ENCODE data around the gene TLR4. TPM values are rescaled to one million over a fixed set of nuclear protein-coding genes. Genes with fewer than 3 reads are reported as not detected.
A peak's percentile ranks its signal among the peaks of the same experiment; 100 is the strongest.

Gene TLR4
- total RNA-seq, 1 donor from 2014 or later, result 14.2 TPM

DNA sequence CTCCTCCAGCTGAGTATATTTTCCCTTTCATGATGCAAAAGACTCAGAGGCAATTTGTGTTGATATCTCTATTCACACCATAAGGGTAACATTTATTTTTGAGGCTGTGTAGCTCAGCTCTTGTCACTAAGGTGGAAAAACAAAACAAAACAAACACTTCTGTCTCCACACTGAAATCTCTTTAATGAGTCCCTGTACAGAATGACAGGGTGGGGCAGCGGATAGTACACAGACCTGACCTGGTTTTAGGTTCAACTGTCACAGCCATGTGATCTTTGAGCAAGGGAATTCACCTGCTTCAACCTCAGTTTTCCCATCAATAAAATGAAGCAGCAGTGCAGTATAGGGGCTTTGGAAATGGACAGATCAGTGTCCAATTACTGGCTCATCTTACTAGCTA lies 29.3 kb downstream of the TLR4 start:
- H3K4me3 ChIP-seq, result no peak overlapping the region
- DNase-seq, result no peak
- H3K27ac ChIP-seq (replicated peaks), result peak overlapping the region; percentile 43
- H3K36me3 ChIP-seq, result no peaks in the 10 kb centered on the region
- H3K27me3 ChIP-seq (ENCODE audit: low read depth), result no peaks in the 10 kb centered on the region
- TF ChIP-seq, protein P1, sequence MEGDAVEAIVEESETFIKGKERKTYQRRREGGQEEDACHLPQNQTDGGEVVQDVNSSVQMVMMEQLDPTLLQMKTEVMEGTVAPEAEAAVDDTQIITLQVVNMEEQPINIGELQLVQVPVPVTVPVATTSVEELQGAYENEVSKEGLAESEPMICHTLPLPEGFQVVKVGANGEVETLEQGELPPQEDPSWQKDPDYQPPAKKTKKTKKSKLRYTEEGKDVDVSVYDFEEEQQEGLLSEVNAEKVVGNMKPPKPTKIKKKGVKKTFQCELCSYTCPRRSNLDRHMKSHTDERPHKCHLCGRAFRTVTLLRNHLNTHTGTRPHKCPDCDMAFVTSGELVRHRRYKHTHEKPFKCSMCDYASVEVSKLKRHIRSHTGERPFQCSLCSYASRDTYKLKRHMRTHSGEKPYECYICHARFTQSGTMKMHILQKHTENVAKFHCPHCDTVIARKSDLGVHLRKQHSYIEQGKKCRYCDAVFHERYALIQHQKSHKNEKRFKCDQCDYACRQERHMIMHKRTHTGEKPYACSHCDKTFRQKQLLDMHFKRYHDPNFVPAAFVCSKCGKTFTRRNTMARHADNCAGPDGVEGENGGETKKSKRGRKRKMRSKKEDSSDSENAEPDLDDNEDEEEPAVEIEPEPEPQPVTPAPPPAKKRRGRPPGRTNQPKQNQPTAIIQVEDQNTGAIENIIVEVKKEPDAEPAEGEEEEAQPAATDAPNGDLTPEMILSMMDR (IDR thresholded peaks at IDR 0.05; ENCODE audit: borderline replicate concordance), result no peak
- intact Hi-C loops (cut with micrococcal nuclease), result no loop called here
- no peaks in the 10 kb centered on the region for H3K9me3 ChIP-seq (replicated peaks)
- peaks cover 27% of the 10 kb centered on the region for H3K4me1 ChIP-seq

DNA sequence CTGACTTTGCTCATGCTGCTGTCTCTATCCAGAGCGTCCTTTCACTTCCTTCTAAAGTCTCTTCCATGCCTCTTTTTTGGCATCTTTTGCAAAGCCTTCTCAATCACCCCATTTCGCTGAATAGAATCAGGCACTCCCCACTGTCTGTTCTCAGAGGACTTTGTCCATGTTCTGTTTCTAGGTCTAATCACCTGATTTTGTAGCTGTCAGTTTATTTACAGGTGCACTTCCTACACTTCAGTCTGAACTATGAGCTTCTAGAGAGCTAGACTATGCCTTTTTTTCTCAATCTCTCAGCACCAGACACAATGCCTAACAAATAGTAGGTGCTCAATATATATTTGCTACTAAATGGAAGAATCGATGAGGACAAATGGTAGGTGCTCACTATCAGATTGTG lies 29.9 kb downstream of the TLR4 start:
- Histone ChIP-seq H3K4me1 (peaks cover 27% of the 10 kb centered on the region), H3K36me3 (no peaks in the 10 kb centered on the region), H3K9me3 (replicated peaks) (no peaks in the 10 kb centered on the region), H3K4me3 (no peak overlapping the region), H3K27me3 (ENCODE audit: low read depth) (no peaks in the 10 kb centered on the region), H3K27ac (replicated peaks) (no peak overlapping the region)
- DNase-seq, result no peak
- TF ChIP-seq, protein P1 (IDR thresholded peaks at IDR 0.05; ENCODE audit: borderline replicate concordance), result no peak
- intact Hi-C loops (cut with micrococcal nuclease), result no loop called here

DNA sequence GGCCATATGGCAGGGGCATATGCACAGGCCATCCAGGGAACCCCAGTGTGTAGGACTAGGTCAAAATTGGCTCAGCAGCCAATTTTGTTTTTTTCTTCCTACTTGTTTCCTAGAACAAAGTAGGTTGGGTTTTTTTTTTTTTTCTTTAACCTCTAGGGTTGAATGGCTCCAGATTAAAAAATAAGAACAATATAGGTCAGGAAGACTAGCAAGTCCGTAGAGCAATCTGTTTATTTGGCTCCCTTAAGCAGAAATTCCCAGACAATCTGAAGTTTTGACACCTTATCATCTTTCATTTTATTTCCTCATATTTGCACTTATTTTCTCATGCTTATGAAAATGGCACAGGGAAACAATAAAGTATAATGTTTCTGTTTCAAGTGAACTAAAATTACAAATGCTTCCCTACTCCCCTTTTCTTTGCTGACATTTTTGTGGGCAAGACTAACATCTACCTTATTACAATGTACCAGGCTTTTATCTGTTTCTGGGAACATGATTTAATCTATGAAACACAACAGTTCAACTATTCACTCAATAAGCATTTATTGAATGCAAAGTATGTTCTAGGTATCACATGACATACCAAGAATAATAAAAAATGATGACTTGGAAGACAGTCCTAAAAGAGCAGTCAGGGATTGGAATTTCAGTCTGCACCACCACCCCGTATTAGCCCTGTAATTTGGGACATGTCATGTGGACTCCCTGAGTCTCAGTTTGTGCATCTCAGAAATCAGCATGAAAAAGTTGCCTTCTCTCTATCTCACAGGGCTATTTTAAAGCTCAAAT lies 30.5 kb downstream of the TLR4 start:
- intact Hi-C loops (cut with micrococcal nuclease), result no loop called here
- no peaks in the 10 kb centered on the region for H3K9me3 ChIP-seq (replicated peaks)
- no peak overlapping the region for H3K27ac ChIP-seq (replicated peaks)
- H3K27me3 ChIP-seq (ENCODE audit: low read depth), result no peaks in the 10 kb centered on the region
- DNase-seq, result no peak
- no peak overlapping the region for H3K4me3 ChIP-seq
- TF ChIP-seq, protein P1 (IDR thresholded peaks at IDR 0.05; ENCODE audit: borderline replicate concordance), result no peak
- H3K4me1 ChIP-seq, result peaks cover 27% of the 10 kb centered on the region
- no peaks in the 10 kb centered on the region for H3K36me3 ChIP-seq

DNA sequence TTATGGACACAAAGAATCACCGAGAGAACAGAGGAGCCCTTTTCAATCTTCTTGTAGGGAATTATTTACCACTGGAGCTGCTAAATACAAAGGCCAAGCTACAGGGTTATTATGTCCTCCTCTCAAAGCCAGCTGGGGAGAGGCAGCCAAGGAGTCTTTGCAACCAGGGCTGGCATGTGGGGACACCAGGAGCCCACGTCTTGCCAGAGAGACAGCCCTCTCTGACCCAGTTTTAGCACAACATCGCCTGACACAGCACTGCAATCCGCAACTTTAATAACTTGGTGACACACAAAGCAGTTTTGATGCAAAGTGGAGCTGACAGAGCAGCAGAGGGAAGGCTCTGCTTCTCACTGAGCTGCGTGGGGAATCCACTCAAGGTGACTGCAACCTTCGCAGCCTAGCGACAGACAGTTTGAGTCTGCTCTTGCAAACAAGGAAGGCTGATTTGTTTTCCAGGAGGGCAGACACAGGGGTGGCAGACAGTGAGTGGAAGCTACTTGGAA lies 33.6 kb downstream of the TLR4 start:
- Histone ChIP-seq H3K9me3 (replicated peaks) (no peaks in the 10 kb centered on the region), H3K27me3 (ENCODE audit: low read depth) (no peaks in the 10 kb centered on the region), H3K4me3 (no peak overlapping the region), H3K4me1 (peaks cover 26% of the 10 kb centered on the region), H3K27ac (replicated peaks) (no peak overlapping the region), H3K36me3 (no peaks in the 10 kb centered on the region)
- TF ChIP-seq, protein P1 (IDR thresholded peaks at IDR 0.05; ENCODE audit: borderline replicate concordance), result no peak
- DNase-seq, result no peak
- intact Hi-C loops (cut with micrococcal nuclease), result no loop called here

DNA sequence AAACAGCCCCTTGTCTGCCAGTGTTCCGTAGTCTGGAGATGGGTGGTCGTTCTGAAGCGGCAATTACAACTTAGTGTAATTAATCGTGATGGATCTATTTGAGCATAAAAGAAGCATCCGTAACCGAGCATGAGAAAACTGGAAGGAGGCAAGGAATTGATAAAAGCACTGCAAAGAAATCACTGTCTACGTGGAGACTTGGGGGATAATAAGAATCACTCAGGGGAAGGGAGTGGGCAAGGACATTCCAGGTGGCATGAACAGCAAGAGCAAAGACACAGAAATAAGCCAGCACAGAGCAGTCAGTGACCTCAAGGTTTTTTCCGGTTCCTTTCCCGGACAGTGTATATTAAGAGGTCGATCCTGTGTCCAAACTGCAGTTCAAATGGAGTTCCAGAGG lies 35.0 kb downstream of the TLR4 start:
- Histone ChIP-seq H3K27ac (replicated peaks) (no peak overlapping the region), H3K27me3 (ENCODE audit: low read depth) (peaks cover 8% of the 10 kb centered on the region), H3K36me3 (no peaks in the 10 kb centered on the region), H3K9me3 (replicated peaks) (no peaks in the 10 kb centered on the region), H3K4me1 (peaks cover 11% of the 10 kb centered on the region), H3K4me3 (no peak overlapping the region)
- DNase-seq, result no peak
- intact Hi-C loops (cut with micrococcal nuclease), result no loop called here
- TF ChIP-seq, protein P1 (IDR thresholded peaks at IDR 0.05; ENCODE audit: borderline replicate concordance), result no peak

Measured in left ventricle myocardium inferior (tissue), 1 donor.